ENCODE measurements around the gene ZNF331. TPM values are rescaled to one million over a fixed set of nuclear protein-coding genes. Genes with fewer than 3 reads are reported as not detected.
A peak's percentile ranks its signal among the peaks of the same experiment; 100 is the strongest.

ZNF331 gene
- total and polyA plus RNA-seq, 8 donors: 2.9 to 67.2 (median 12.6) TPM

GRCh38 chr19:53531457-53531856 lies 6.5 kb upstream of the ZNF331 start:
- Histone ChIP-seq H3K9me3 (peaks cover 0 to 12% (median 4%) of the 10 kb centered on the region in 4 donors), H3K4me1 (no peaks in the 10 kb centered on the region), H3K36me3 (peaks cover 0 to 8% (median 0%) of the 10 kb centered on the region in 4 donors), H3K27ac (no peak overlapping the region), H3K4me3 (no peak overlapping the region), H3K27me3 (no peaks in the 10 kb centered on the region)
- no peak for DNase-seq
- TF ChIP-seq CTCF (IDR thresholded peaks at IDR 0.05) (no peak), EP300 (IDR thresholded peaks at IDR 0.05) (no peak)
- 72 to 82% (median 80%) methylated on average over 4 of the region's 4 CpGs for WGBS, 5 donors
- intact Hi-C loops (cut with DNase I; ENCODE audit: low total_unique reads): no loop called here

GRCh38 chr19:53532362-53532761 lies 5.6 kb upstream of the ZNF331 start:
- peaks cover 0 to 8% (median 0%) of the 10 kb centered on the region in 4 donors for H3K36me3 ChIP-seq
- H3K9me3 ChIP-seq: peaks cover 0 to 11% (median 3%) of the 10 kb centered on the region in 4 donors
- intact Hi-C loops (cut with DNase I; ENCODE audit: low total_unique reads): no loop called here
- no peaks in the 10 kb centered on the region for H3K4me1 ChIP-seq
- no peak overlapping the region for H3K4me3 ChIP-seq
- H3K27me3 ChIP-seq: no peaks in the 10 kb centered on the region
- WGBS, 5 donors: 88 to 98% (median 89%) methylated on average over 1 of the region's 1 CpG
- no peak for TF ChIP-seq POLR2A (IDR thresholded peaks at IDR 0.05)
- TF ChIP-seq CTCF (IDR thresholded peaks at IDR 0.05): no peak
- TF ChIP-seq EP300 (IDR thresholded peaks at IDR 0.05): no peak
- H3K27ac ChIP-seq: no peak overlapping the region
- DNase-seq: no peak

- Histone ChIP-seq H3K36me3 (peaks cover 0 to 5% (median 2%) of the 10 kb centered on the region in 4 donors), H3K4me3 (no peak overlapping the region), H3K9me3 (no peaks in the 10 kb centered on the region), H3K4me1 (peaks cover 0 to 14% (median 2%) of the 10 kb centered on the region in 4 donors), H3K27me3 (no peaks in the 10 kb centered on the region), H3K27ac (no peak overlapping the region)
- DNase-seq: no peak
- TF ChIP-seq CTCF (IDR thresholded peaks at IDR 0.05): no peak
- TF ChIP-seq EP300 (IDR thresholded peaks at IDR 0.05): no peak
- TF ChIP-seq POLR2A (IDR thresholded peaks at IDR 0.05): no peak
- no peak for TF ChIP-seq POLR2AphosphoS5 (IDR thresholded peaks at IDR 0.05)
- intact Hi-C loops (cut with DNase I; ENCODE audit: low total_unique reads): no loop called here
These were observed 1.8 kb upstream of the ZNF331 start for GRCh38 chr19:53536225-53536548.

GRCh38 chr19:53537121-53537520 lies 824 bp upstream of the ZNF331 start:
- Histone ChIP-seq H3K27me3 (no peaks in the 10 kb centered on the region), H3K27ac (peak overlapping the region; percentile 77 to 91 (median 85)), H3K9me3 (no peaks in the 10 kb centered on the region), H3K36me3 (peaks cover 0 to 10% (median 4%) of the 10 kb centered on the region in 4 donors), H3K4me1 (peaks cover 0 to 14% (median 2%) of the 10 kb centered on the region in 4 donors), H3K4me3 (peak overlapping the region; percentile 60 to 73 (median 61))
- WGBS, 5 donors: 47 to 65% (median 56%) methylated on average over 8 to 11 of the region's 11 CpGs
- intact Hi-C loops (cut with DNase I; ENCODE audit: low total_unique reads): no loop called here
- no peak for DNase-seq
- TF ChIP-seq EP300 (IDR thresholded peaks at IDR 0.05) (no peak), POLR2A (IDR thresholded peaks at IDR 0.05) (no peak), POLR2AphosphoS5 (IDR thresholded peaks at IDR 0.05) (no peak), CTCF (IDR thresholded peaks at IDR 0.05) (no peak)

Data from stomach (tissue), 9 donors.